ENCODE results near the gene COMMD2. TPM values are rescaled to one million over a fixed set of nuclear protein-coding genes. Genes with fewer than 3 reads are reported as not detected.

COMMD2 gene
- total RNA-seq, 1 experiment from 2014 or later = 35.5 TPM

GRCh38 chr3:149736175-149736952 is 15.9 kb downstream of the COMMD2 start:
- H3K4me3 ChIP-seq (replicated peaks in 1 of 2; ENCODE audit: low read depth in 1 of 2, low read length in 2 of 2) = no peak overlapping the region
- H3K9me3 ChIP-seq (ENCODE audit: control insufficient read depth in 1 of 2, insufficient read depth in 1 of 2, low read depth in 1 of 2, low read length in 2 of 2) = no peaks in the 10 kb centered on the region
- H3K27me3 ChIP-seq (ENCODE audit: insufficient read depth, low read length) = no peaks in the 10 kb centered on the region
- POLR2A ChIA-PET = no interaction called here
- peak; percentile 40 for DNase-seq (ENCODE audit: low read depth, low spot score)
- TF ChIP-seq SP1 (IDR thresholded peaks at IDR 0.05; ENCODE audit: low read depth) = peak; percentile 16; the same call in 1 of the 2 replicates
- TF ChIP-seq ELF1 (IDR thresholded peaks at IDR 0.05; ENCODE audit: borderline replicate concordance, low read depth) = no peak
- no peaks in the 10 kb centered on the region for H4K20me1 ChIP-seq (ENCODE audit: insufficient read depth)
- CTCF ChIA-PET = no interaction called here
- peak overlapping the region; percentile 0; the same call in 1 of the 2 replicates for H3K27ac ChIP-seq (ENCODE audit: low read depth, low read length)
- peak overlapping the region; percentile 31 for H3K4me2 ChIP-seq (ENCODE audit: low read length)
- no peak overlapping the region for H2AFZ ChIP-seq (ENCODE audit: low read depth, low read length, poor library complexity, severe bottlenecking)
- RAD21 ChIA-PET (ENCODE audit: low non-redundant PET in 1 of 2, low total read pairs in 2 of 2, uncharacterized antibody in 2 of 2, unreplicated experiment in 2 of 2) = no interaction called here
- peak; percentile 72 for ATAC-seq
- peaks cover 14 to 15% of the 10 kb centered on the region in 2 experiments for H3K4me1 ChIP-seq (ENCODE audit: control insufficient read depth in 1 of 2, insufficient read depth in 2 of 2, low read length in 2 of 2)
- H3K36me3 ChIP-seq (ENCODE audit: control insufficient read depth in 1 of 2, insufficient read depth in 2 of 2, low read length in 2 of 2) = peaks cover 10 to 14% of the 10 kb centered on the region in 2 experiments; a peak in 2 of 4 replicates
- no peak overlapping the region for H3K9ac ChIP-seq (ENCODE audit: low read length)
- intact Hi-C loops (cut with micrococcal nuclease) = no loop called here
- no TSS peak for BruUV-seq (replicated peaks)
- no peaks in the 10 kb centered on the region for H3K9me2 ChIP-seq (ENCODE audit: insufficient read depth)
- H3K79me2 ChIP-seq (ENCODE audit: insufficient read depth, low read length) = no peaks in the 10 kb centered on the region

- no peak for TF ChIP-seq RAD21 (IDR thresholded peaks at IDR 0.05; ENCODE audit: low read depth)
- Histone ChIP-seq H3K9ac (ENCODE audit: low read length) (no peak overlapping the region), H3K27me3 (ENCODE audit: insufficient read depth, low read length) (no peaks in the 10 kb centered on the region), H3K4me1 (ENCODE audit: control insufficient read depth in 1 of 2, insufficient read depth in 2 of 2, low read length in 2 of 2) (peaks cover 14 to 15% of the 10 kb centered on the region in 2 experiments), H3K4me2 (ENCODE audit: low read length) (no peak overlapping the region), H4K20me1 (ENCODE audit: insufficient read depth) (no peaks in the 10 kb centered on the region), H3K36me3 (ENCODE audit: control insufficient read depth in 1 of 2, insufficient read depth in 2 of 2, low read length in 2 of 2) (no peaks in the 10 kb centered on the region), H3K79me2 (ENCODE audit: insufficient read depth, low read length) (no peaks in the 10 kb centered on the region), H3K9me2 (ENCODE audit: insufficient read depth) (no peaks in the 10 kb centered on the region), H3K9me3 (ENCODE audit: control insufficient read depth in 1 of 2, insufficient read depth in 1 of 2, low read depth in 1 of 2, low read length in 2 of 2) (no peaks in the 10 kb centered on the region), H3K4me3 (replicated peaks in 1 of 2; ENCODE audit: low read depth in 1 of 2, low read length in 2 of 2) (no peak overlapping the region), H2AFZ (ENCODE audit: low read depth, low read length, poor library complexity, severe bottlenecking) (no peak overlapping the region), H3K27ac (ENCODE audit: low read depth, low read length) (no peak overlapping the region)
- ChIA-PET CTCF (no interaction called here), RAD21 (ENCODE audit: low non-redundant PET in 1 of 2, low total read pairs in 2 of 2, uncharacterized antibody in 2 of 2, unreplicated experiment in 2 of 2) (no interaction called here), POLR2A (no interaction called here)
- ATAC-seq = no peak
- DNase-seq (ENCODE audit: low read depth, low spot score) = no peak
- BruUV-seq (replicated peaks) = no TSS peak
- intact Hi-C loops (cut with micrococcal nuclease) = no loop called here
Observed at GRCh38 chr3:149732234-149732633, 20.1 kb downstream of the COMMD2 start.

Measured in HCT116 (cell line).